HG03469 (cell line): Measurements from ENCODE around the gene RGL3.
"Not testable (repeated sequence)": the region's sequence is repeated elsewhere in the genome, so short reads cannot be mapped to it uniquely, and the experiment has no call there.

ENCODE experiments used
- ATAC-seq: cut with Tn5 transposase; IDR thresholded peaks from one replicate; pipeline ENCODE4 v1.9.1; 2021; ENCODE audit warnings: mild to moderate bottlenecking, moderate library complexity, moderate number of reproducible peaks; ENCODE audit not compliant: unreplicated experiment

RGL3 gene

GRCh38 chr19:11363881-11364280 lies 55.2 kb downstream of the RGL3 start:
- ATAC-seq = no peak

DNA sequence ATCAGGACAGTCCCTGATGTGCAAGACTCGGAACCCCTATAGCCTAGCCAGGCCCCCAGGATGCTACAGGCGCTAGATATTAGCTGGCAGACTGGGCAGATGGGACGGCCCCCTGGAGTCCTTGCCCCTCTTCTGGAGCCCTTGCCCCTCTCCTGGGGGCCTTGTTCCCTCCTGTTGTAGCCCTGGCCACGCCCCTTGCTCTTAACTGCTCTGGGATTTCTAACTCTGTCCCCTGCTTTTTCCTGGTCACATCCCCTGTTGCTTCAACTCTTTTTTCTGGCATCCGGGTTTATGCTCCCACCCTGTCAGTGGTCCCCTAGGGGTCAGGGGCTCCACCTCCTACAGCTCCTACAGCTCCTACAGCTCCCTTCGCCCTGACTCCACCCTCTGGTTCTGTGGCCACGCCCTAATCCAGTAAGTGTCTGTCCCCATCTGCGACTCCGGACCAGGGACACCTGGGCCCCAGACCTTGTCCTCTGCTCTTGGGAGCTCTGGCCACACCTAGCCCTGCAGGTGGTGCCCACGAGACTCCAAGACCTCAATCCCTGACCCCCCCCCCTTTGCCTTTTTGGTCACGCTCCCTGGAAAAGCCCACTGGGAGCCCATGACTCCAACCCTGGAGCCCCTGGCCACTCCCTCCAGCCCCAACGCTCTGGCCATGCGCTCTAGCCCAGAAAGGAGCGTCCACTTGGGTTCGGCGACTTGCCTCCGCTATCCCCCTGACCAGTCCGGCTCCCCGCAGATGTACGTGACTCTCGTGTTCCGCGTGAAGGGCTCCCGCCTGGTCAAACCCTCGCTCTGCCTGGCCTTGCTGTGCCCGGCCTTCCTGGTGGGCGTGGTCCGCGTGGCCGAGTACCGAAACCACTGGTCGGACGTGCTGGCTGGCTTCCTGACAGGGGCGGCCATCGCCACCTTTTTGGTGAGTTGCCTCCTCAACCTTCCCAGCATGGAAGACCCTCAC lies 57.1 kb downstream of the RGL3 start:
- ATAC-seq = no peak

DNA sequence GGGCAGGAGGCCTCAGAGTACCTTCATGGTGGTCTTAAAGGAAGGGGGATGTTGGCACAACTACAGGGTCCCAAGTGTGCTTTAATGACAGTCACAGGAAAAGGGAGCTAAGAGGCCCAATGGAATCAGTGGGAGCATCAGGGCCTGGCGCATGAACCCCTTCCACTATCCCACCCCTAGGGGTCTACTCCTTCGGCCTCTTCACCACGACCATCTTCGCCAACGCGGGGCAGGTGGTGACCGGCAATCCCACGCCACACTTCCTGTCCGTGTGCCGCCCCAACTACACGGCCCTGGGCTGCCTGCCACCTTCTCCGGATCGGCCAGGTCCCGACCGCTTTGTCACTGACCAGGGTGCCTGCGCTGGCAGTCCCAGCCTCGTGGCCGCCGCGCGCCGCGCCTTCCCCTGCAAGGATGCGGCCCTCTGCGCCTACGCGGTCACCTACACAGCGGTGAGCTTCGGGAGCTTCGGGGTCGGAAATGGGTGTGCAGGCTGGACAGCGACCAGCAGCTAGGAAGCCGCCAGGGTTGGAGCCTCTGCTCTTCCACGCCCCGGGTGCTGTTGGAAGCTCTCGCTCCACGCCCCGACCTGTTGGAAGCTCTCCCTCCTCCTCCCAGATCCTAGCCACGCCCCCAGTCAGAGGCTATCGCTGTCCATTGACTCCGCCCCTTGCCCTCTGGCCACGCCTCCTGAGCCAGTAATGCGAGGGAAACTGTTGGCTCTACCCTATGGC lies 57.9 kb downstream of the RGL3 start:
- ATAC-seq = no peak

DNA sequence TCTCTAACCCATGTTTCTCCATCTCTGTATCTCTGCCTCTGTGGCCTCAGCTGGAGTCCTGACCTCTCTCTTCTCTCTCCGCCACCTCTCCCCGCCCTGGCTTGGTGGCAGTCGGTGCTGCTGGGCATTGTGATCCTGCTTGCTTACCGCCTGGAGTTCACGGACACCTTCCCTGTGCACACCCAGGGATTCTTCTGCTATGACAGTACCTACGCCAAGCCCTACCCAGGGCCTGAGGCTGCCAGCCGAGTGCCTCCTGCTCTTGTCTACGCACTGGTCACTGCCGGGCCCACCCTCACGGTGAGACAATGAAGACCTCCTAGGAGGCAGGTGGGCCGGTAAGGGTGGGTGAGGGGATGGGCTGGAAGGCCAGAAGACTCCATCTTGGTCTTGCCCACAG lies 59.7 kb downstream of the RGL3 start:
- no peak for ATAC-seq

DNA sequence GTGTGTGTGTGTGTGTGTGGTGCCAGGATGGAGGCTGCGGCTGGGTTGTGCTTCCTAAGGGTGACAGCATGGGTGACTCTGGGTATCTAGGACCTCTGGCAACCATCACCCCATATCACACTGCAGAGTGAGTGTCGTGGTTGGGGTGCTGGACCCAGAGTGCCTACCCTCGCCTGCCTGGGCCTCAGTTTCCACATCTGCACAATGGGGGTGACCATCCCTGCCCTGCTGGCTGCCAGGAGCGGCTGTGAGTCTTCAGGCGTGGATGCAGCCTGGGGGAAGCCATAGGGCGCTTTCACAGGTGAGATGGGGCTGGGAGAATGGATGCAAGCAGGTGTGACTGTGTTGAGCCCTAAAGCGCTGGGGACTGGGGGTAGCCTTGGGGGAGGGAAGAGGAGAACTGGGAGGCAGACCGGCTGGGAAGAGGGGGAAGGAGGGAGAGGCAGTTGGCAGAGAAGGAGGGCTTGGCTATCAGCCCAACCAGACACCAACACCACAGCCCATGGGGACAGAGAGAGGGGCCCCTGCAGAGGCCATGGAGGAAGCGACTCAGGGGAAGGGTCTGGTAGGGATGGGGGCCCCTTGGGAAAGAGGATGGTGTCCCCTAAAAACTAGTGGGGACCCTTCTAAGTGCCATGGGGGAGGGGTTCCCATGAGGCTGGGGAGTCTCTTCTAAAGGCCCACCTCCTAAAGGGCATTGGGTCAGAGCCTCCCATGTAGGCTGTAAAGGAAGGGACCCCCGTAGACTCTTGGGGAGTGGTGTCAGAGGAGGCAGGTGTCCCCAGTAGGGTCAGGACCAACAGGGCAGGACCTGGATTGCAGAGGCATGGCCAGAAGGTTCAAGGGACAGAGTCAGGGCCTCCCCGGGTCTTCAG lies 62.2 kb downstream of the RGL3 start:
- ATAC-seq = no peak

DNA sequence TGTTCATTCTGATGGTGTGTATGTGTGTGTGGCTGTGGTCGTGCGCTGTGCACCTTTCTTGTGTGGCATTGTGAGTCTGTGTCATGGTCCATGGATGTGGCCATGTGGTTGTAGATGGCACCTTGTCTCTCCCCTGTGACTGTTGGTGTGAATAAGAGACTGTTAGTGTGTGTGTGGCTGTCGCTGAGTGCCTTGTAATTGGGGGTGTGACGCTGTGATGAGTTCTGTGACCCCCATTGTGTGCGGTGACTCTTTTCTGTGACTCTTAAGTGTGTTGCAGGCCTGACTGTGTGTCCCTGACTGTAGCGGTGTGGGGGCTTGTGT lies 63.1 kb downstream of the RGL3 start:
- no peak for ATAC-seq

- no peak for ATAC-seq
These were observed 63.7 kb downstream of the RGL3 start, which contains the start of gene PLPPR2 for GRCh38 chr19:11355160-11356073. TSS of gene PLPPR2 (plus strand) at chr19:11355432. CDS start at chr19:11357674, 2,242 bp downstream.

- ATAC-seq = not testable (repeated sequence)
These were observed 65.0 kb downstream of the RGL3 start for GRCh38 chr19:11354102-11354501.

DNA sequence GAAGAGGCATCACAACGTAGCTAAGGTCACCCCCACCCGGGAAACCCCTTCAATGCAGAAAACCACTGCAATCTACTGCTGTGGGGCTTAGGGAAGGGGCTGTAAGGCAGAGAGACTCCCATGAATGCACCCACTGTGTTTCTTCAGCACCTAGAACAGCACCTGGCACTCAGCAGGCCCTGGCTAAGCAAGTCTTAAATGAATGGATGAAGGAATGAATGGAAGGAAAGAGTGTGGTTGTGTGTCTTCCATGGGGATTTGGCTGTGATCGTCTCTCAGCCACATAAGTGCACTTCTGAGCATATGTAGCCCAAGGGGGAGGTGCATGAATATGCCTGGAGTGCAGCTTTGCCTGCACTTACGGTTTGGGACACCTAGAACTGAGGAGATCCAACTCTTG lies 69.9 kb downstream of the RGL3 start:
- no peak for ATAC-seq

DNA sequence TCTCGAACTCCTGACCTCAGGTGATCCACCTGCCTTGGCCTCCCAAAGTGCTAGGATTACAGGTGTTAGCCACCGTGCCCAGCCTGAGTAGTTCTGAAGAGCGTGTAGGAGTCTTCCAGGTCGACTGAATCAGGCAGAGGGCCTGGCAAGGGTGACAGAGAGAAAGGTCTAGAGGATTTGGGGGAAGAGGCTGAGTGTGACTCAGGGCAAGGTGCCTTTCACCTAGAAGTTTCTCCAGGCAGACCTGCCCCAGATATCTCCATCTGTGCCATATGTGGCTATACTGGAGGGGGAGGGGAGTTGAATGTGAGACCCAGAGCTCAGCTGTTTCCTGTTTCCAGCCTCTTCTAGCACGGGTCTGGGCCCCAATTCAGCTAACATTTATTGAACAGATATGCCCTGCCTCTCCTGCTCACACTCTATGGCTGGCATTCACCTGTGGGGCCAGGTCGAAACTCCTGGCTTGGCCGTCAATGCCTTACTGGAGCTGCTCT lies 71.5 kb downstream of the RGL3 start:
- no peak for ATAC-seq

- peak; percentile 80 for ATAC-seq
These were observed 72.8 kb downstream of the RGL3 start, which contains the start of the genes CCDC159 and TMEM205 for GRCh38 chr19:11346104-11346940. TSS of gene CCDC159 (plus strand) at chr19:11346519. CDS start at chr19:11346607, 88 bp downstream. TSS of gene TMEM205 (minus strand) at chr19:11346268. CDS start at chr19:11345619, 649 bp downstream.

- ATAC-seq = no peak
These were observed 73.9 kb downstream of the RGL3 start for GRCh38 chr19:11345122-11345803.
